GM10248 (cell line): Measurements from ENCODE around the gene MAP2K7.

Experiments
- CTCF ChIA-PET: fragments of 300-600 bp; sonication (Branson Sonifier 250); formaldehyde crosslinking; extraction: SDS; loops from one replicate; lab custom pipeline; 2021; ENCODE audit warnings: antibody characterized with exemption; lab: Yijun Ruan, JAX
- POLR2A ChIA-PET: fragments of 350-650 bp; sonication (Branson Sonifier 250); formaldehyde crosslinking; extraction: SDS; loops from one replicate; lab custom pipeline; 2020; ENCODE audit warnings: antibody characterized with exemption; lab: Yijun Ruan, JAX
- DNase-seq: peaks from one replicate; pipeline ENCODE4 v3.0.0; 2012; ENCODE audit errors: extremely low spot score
- TF ChIP-seq, protein P1 (sequence below): IDR thresholded peaks from 2 replicates; pipeline ENCODE4 v1.5.1; 2012; ENCODE audit warnings: mild to moderate bottlenecking, low read depth; ENCODE audit errors: extremely low read depth, missing control alignments, control extremely low read depth

Gene MAP2K7

DNA sequence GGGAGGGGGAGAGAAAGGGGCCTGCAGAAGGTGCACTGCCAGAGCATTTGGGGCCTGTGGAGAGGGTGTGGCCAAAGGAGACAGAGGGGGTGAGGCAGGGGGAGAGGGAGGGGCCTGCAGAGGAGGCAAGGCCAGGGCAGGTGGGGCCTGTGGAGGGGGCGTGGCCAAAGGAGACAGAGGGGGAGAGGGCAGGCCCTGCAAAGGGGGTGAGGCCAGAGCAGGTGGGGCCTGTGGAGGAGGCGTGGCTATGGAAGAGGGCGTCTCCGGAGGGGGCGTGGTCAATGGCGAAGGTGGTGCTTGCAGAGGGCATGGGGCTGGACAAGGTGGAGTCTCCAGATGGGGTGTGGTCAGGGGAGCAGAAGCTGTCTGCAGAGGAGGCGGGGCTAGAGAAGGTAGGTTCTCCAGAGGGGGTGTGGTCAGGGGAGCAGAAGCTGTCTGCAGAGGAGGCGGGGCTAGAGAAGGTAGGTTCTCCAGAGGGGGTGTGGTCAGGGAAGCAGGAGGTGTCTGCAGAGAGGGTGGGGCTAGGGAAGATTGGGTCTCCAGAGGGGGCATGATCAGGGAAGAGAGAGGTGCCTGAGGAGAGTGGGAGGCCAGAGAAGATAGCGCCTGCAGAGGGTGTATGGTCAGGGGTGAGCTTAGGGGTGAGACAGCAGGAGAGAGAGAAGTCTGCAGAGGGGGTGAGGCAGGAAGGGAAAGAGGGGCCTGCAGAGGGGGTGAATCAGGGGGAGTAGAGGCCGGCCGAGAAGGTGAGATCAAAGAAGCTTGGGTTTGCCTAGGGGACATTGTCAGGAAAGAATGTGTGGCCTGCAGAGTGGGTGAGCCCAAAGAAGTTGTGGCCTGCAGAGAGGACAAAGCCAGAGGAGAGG, 32.9 kb upstream of the MAP2K7 start:
- TF ChIP-seq, protein P1, sequence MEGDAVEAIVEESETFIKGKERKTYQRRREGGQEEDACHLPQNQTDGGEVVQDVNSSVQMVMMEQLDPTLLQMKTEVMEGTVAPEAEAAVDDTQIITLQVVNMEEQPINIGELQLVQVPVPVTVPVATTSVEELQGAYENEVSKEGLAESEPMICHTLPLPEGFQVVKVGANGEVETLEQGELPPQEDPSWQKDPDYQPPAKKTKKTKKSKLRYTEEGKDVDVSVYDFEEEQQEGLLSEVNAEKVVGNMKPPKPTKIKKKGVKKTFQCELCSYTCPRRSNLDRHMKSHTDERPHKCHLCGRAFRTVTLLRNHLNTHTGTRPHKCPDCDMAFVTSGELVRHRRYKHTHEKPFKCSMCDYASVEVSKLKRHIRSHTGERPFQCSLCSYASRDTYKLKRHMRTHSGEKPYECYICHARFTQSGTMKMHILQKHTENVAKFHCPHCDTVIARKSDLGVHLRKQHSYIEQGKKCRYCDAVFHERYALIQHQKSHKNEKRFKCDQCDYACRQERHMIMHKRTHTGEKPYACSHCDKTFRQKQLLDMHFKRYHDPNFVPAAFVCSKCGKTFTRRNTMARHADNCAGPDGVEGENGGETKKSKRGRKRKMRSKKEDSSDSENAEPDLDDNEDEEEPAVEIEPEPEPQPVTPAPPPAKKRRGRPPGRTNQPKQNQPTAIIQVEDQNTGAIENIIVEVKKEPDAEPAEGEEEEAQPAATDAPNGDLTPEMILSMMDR, result no peak
- peak; percentile 69 for DNase-seq
- ChIA-PET POLR2A (no interaction called here), CTCF (interaction anchor here (1.2 kb wide), 1 partner anchor 17 kb away, joined by 5 read pairs; no protein-coding TSS in a partner anchor)

DNA sequence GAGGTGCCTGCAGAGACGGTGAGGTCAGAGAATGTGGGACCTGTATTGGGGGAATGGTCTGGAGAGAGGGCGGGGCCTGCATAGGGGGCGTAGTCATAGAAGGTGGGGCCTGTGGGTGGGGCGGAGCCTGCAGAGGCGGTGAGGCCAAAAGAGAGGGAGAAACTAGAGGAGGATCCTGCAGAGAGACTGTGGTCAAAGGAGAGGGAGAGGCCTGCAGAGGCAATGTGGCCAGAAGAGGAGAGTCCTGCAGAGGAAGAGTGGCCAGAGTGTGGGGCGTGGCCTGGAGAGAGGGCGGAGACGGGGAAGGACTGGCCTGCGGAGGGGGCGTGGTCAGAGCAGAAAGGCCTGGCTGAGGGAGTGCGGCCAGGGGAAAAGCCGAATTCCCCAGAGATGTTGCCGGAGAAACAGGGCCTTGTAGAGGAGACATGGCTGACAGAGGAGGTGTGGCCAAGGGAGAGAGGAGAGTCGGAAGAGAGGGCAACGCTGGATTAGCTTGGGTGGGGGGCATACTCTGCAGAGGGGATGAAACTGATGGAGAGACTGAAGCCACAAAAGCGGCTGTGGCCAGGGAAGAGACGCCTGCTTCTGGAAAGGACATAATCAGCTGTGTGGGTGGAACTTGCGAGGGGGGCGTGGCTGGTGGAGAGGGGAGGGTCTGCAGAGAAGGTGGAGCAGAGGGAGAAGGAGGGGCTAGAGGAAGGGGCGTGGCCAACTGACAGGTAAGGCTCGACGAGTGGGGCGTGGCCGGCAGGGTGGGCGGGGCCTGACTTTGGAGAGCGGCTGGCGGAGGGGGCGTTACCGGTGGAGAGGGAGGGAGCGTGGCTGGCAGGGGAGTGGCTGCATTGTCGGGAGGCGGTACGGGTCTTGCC, 32.0 kb upstream of the MAP2K7 start:
- CTCF ChIA-PET, result interaction anchor here (1.2 kb wide), 2 partner anchors 18 to 19 kb away, joined by 4 to 5 read pairs; no protein-coding TSS in a partner anchor
- TF ChIP-seq, protein P1, result no peak
- POLR2A ChIA-PET, result no interaction called here
- peak; percentile 80 for DNase-seq

DNA sequence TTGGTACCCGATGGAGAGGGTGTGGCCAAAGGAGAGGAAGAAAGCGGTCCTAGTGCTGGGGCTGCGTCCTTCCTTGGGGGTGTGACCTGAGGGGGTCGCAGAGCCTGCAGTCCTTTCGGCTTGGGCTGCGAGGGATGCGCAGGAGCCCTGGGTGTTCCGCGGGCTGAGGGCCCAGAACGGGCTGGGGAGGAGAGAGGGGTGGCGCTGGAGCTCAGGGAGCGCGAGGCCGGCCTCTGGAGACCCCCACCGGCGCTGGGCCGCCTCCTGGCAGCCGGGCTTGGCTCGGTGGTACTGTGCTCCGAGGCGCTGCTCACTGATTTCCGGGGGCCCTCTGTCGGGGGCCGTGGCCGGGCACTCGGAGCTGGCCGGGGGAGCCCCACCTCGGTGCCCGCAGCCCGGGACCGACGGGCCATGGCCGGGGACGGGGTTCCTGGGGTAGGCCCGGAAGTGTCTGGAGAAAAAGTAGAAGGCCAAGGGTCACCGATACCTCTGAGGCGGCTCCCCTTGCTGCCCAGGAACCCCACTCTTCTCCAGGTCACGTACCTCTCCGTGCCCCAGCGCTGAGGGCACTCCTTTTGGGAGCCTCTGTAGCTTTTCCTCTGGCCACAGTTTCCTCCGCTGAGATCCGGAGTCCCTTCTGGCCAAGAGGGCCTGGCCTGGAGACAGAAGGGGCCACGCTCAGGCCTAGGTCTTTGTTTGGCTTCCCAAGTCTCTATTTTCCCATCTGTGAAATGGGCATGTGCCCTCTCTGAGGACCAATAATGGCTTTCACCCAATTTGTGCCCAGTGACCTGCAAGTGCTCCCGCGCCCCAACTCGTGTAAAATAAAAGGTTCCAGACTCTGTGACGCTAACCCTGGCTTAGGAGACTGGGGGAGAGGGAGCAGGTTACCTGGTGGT, 31.1 kb upstream of the MAP2K7 start:
- TF ChIP-seq, protein P1, result no peak
- DNase-seq, result no peak
- ChIA-PET POLR2A (interaction anchor here (0.8 kb wide), 1 partner anchor 30 kb away, joined by 3 read pairs; no protein-coding TSS in a partner anchor), CTCF (interaction anchor here (1.2 kb wide), 1 partner anchor 20 kb away, joined by 4 read pairs; no protein-coding TSS in a partner anchor)

DNA sequence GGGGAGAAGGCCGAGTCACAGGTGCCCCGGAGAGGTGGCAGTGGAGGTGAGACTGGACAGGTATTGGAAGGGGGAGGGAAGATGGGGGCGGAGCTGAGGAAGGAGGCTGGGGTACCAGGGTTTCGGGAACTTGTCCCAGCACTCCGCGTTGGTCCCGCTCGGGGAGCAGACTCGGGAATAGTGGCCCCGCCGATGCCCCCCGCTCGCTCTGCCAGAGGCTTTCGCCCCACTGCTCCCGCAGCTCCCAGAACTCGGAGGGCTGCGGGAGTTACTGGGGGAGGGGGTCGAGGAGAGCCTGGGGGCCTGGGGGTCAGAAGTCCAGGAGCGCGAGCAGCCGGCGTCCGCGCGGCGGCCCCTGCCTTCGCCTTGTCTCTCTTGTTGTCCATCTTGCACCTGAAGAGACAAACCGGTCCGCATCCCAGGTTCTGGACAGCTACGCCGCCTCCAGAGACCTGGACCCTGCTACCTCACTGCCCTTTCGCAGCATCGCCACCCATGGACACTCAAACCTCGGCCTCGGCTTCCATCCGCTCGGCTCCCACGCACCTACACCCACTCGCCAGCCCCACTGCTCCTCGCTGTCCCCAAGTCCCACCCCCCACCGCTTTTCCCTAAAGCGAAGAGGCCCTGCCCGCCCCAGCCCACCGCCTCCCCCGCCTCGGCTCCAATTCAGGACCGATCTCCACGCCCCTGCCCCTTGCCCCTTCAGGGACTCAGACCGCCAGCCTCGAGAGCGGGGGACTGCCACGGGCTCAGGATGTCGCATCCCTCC, 30.2 kb upstream of the MAP2K7 start:
- POLR2A ChIA-PET, result no interaction called here
- DNase-seq, result no peak
- TF ChIP-seq, protein P1, result no peak
- CTCF ChIA-PET, result no interaction called here

DNA sequence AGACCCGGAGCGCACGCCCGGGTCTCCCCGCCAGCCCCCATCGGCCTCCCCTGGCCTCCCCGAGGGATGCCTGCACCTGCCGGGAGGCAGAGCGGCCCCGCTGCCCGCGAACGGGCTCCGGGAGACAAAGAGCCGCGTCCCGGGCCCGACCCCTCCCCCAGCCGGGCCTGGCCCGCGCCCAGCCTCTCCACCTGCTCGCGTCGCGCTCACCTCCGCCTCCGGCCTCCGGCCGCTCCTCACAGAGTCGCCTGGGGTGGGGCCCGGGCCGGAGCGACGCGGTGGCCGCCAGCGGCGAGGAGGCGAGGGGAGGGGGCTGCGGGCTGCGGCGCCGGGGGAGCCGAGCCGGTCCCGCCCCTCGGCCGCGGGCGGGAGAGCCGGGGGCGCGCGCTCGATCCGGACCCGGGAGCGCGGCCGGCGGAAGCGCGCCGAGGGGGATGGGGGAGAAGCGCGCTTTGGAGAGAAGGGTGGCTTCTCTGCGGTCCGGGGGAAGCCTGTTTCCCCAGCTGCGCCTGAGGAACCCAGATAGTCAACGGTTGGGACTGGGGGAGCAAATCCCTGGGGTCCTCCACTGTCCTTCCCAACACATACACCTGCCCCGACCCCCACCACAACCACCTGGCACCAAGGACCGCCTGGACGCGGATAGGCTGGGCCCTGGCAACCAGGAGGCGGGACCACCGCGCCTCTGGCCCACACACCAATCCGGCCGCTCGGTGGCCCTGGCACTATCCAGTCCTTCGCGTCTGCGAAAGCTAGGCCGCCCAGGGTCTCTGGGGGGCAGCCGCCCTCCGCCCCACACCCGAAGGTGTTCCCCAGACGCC, 29.4 kb upstream of the MAP2K7 start, which contains the start of gene PRR36:
Gene PRR36, minus strand, starts transcription at position 315 of the 821 bp plus-strand sequence. CDS start 701 bp downstream, outside the sequence.
- CTCF ChIA-PET, result no interaction called here
- DNase-seq, result no peak
- POLR2A ChIA-PET, result no interaction called here
- TF ChIP-seq, protein P1, result no peak
